GM21737 (cell line): ENCODE results near the gene EVPLL.
A peak's percentile ranks its signal among the peaks of the same experiment; 100 is the strongest.
"Not testable (repeated sequence)": the region's sequence is repeated elsewhere in the genome, so short reads cannot be mapped to it uniquely, and the experiment has no call there.

Source experiments
- ATAC-seq: cut with Tn5 transposase; IDR thresholded peaks from one replicate; pipeline ENCODE4 v1.9.1; 2021; ENCODE audit warnings: mild to moderate bottlenecking, moderate library complexity; ENCODE audit not compliant: unreplicated experiment

The EVPLL gene

DNA sequence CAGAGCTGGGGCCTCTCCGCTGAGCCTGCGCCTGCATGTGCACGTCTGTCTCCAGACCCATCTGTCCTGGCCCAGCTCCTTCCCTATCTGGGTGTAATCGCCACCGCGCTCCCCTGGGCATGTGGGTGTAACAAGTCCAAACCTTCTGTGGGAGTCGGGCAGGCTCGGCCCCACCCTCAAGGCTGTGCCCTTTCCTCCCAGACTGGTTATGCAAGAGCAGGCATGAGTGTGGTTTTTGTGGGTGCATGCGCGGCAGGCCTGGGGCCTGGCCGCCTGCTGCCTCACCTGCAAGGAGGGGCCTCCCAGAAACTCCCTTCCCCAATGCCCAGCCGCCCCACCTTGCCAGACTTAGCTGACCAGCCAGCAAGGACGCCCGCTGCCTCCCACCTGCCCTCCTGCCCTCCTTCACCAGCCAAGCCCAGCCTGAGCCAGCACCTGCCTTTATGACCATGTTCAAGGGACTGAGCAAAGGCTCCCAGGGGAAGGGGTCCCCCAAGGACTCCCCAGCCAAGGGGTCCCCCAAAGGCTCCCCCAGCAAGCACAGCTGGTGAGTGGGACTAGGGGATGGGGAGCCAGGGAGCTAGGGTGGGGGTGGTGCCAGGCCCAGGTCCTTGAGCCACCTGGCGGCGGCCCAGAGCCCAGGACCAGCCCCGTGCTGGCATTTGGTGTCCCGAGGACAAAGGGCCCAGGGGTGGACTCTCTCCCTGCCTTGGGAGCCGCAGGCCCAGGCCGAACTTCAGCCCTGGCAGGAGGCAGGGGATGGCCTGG lies at the start of gene EVPLL:
Gene EVPLL (plus strand): TSS at position 342 of the 768 bp plus-strand sequence. CDS start 3,160 bp downstream, outside the sequence.
- no peak for ATAC-seq

DNA sequence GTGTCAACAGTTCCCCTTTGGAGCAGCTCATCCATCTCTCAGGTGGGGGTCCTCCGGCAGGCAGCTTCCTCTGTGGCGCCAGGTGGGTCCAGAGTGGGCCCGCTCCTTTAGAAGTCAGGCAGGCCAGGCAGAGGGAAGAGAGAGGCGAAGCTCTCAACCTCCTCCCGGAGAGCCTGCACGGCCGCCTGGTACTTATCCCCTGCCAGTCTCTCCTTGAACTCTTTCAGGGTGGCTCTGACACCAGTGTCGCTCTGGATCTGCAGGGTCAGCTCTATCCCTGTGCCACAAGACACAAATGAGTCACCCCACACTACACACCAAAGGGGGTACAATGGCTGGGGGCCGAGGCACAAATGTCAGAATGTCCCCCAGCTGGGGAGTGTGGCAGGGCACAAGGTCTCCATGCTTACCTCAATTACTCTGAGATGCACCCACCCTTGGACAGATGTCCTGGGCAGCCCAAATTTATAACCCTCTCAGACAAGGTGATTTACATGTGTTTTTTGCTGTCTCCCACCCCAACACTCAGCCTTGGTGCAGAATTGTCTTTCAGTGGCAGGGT lies 48.9 kb upstream of the EVPLL start:
- no peak for ATAC-seq

DNA sequence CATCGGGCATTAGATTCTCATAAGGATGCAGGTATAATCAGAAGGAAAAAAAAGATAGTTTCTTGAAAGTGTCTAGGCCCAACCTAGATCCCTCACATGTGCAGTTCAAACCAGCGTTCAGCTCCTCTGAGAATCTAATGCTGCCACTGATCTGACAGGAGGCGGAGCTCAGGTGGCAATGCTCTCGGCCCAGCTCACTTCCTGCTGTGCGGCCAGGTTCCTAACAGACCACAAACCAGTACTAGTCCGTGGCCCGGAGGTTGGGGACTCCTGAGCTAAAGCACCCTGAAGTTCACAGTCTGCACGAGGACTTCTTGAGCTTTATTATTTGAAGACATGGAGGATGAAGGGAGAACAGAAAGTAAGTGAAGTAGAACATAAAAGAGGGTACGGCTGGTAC lies 45.7 kb upstream of the EVPLL start:
- no peak for ATAC-seq

DNA sequence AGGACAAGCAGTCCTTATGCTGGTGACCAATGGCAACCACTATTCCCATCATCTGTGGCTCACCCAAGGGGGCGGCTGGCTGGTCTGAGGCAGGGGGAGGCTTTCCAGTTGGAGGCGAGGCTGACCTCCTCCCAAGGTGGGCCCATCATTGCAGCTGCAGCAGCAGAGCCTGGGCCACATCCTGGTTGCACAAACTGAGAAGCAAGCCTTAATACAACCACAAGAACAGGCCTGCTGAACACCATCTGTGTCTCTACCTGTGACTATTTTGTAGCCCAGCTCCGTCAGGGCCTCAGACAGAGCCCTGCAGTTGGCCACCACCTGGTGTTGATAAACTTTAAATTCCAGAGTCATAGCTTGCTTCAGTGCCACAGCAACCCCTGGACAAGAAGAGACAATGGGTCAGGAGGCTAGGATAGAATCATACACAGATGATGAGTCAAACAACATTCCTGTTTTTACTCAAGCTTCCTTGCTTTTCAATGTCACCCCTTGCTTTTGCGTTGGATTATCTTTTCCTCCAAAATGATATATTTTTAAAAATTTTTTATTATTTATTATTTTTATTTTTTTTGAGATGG lies 44.6 kb upstream of the EVPLL start:
- ATAC-seq, result no peak

DNA sequence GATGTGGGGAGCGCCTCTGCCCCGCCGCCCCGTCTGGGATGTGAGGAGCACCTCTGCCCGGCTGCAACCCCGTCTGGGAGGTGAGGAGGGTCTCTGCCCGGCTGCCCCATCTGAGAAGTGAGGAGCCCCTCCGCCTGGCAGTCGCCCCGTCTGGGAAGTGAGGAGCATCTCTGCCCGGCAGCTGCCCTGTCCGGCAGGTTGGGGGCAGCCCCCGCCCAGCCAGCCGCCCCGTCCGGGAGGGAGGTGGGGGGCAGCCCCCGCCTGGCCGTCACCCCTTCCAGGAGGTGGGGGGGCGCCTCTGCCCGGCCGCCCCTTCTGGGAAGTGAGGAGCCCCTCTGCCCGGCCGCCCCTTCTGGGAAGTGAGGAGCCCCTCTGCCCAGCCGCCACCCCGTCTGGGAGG lies 39.4 kb upstream of the EVPLL start:
- ATAC-seq, result not testable (repeated sequence)

DNA sequence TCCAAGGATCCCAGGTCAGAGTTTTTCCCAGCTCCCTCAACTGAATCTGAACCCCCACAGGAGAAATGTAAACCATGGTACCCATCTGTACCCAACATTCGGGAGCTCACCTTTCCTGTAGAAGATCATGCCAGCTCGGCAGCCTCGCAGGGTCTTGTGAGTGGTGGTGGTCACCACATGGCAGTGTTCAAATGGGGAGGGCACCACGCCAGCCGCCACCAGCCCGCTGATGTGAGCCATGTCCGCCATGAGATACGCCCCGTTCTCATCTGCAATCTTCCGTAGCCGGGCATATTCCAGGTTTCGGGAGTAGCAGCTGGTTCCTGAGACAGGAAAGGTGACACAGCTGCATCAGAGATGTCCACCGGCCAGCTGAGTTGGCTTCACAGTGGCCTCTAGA lies 37.6 kb upstream of the EVPLL start:
- ATAC-seq, result no peak

DNA sequence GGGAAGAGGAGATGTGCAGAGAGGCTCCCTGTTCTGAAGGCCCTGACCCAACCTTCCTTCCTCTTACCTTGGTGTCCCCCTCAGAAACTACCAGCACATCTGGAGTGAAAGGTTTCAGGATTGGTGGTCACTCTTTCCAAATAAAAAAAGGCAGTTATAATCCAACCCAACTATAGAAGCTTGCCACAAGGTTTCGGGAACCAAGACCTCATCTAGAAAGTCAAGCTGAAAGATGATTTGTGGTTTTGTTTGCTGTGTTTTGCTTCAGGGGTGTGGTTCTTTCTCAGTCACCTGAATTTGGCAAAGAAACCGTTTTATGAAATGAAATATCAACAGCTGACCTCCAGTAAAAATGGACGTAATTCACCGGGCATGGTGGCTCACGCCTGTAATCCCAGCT lies 33.6 kb upstream of the EVPLL start:
- no peak for ATAC-seq

DNA sequence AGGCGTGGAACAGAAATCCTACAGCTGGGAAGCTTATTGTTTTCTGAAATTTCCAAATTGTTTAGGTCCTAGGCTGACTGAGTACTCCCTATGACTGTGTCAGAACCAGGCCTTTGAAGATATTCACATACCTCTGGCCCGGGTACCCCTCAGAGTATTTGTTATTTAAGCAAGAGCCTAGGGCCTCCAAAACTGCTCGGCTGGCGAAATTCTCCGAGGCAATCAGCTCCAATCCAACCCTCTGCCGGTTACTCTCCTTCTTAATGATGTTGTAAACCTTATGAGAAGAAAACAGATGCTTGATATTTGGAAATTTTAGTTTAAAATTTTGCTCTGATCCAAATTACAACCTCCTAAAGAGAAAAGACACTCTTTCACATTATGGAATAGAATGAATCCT lies 24.0 kb upstream of the EVPLL start:
- ATAC-seq, result no peak

DNA sequence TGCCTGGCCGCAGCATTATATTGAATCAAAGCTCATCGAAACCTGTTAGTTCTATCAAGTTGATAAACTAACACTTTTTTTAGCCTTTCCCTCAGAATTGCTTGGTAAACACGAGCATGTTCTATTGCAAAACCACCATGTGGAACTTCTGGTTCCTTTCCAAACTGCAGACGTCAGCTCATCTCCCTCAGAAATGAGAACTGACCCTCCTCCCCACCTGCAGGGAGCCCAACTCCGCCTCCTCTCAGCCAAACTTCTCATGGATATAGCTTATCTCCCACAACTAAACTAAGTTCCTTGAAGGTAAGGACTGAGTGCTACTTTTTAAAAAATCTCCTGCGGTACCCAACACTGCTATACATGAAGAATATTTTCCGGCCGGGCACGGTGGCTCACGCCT lies 21.0 kb upstream of the EVPLL start:
- ATAC-seq, result no peak

DNA sequence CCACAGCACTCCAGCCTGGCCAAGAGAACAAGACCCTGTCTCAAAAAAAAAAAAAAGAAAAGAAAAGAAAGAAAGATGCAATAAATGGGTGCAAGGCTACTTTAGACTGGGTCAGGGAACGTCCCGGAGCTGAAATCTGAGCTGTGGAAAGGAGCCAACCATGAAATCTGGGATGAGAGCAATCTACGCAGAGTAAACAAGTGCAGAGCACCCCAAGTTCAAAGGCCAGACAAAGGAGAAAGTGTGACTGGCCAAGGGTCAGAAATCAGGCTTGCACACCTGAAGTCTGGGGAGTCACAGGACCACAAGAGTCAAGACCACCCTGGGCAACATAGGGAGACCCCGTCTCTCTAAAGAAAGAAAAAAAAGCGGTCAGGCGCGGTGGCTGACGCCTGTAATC lies 17.1 kb upstream of the EVPLL start:
- no peak for ATAC-seq

DNA sequence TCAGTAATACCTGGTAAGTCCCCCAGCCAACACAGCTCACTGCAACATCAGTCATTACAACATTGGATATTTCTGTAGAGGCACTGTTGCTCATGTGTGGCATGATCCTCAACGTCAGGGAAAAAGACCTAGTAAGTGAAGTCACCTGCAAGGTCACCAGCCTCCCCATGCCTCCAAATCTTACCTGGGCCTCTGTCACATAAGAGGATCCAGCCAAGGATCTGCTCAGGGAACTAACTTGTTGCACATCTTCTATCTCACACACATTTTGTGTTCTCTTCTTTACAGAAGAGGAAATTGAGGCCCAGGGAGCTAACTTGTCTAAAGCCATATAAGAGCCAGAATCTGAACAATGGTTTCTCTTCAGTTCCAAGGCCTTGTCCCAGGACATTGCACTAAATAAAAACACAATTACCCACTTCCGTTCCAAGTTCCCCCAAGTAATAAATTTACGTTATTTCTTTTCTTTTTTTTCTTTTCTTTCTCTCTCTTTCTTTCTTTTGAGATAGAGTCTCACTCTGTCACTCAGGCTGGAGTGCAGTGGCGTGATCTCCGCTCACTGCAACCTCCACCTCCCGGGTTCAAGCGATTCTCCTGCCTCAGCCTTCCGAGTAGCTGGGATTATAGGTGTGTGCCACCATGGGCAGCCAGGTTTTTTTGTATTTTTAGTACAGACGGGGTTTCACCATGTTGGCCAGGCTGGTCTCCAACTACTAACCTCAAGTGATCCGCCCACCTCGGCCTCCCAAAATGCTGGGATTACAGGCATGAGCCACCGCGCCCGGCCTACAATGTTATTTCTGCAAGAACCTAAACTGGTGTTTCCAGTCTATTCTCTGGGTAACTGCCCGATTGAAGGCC lies 15.5 kb upstream of the EVPLL start:
- no peak for ATAC-seq

DNA sequence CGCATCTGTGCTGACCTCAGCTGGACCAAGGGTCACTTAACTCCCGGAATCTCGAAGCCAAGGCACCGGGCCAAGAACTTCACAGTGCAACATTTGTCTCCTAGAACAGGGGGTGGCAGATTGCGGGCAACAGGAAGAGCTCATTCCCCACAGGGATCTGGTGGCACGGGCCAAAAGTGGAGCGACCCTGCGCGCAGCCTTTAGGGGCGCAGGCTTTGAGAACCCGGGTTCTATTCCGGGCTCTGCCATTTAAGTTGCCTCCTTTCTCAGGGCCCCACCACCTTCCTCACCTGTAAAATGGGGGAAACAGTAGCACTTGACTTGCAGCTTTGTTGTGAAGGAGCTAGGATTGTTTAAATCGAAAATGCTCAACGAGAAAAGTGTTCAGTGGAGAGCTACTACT lies 14.9 kb upstream of the EVPLL start:
- peak; percentile 4 for ATAC-seq

DNA sequence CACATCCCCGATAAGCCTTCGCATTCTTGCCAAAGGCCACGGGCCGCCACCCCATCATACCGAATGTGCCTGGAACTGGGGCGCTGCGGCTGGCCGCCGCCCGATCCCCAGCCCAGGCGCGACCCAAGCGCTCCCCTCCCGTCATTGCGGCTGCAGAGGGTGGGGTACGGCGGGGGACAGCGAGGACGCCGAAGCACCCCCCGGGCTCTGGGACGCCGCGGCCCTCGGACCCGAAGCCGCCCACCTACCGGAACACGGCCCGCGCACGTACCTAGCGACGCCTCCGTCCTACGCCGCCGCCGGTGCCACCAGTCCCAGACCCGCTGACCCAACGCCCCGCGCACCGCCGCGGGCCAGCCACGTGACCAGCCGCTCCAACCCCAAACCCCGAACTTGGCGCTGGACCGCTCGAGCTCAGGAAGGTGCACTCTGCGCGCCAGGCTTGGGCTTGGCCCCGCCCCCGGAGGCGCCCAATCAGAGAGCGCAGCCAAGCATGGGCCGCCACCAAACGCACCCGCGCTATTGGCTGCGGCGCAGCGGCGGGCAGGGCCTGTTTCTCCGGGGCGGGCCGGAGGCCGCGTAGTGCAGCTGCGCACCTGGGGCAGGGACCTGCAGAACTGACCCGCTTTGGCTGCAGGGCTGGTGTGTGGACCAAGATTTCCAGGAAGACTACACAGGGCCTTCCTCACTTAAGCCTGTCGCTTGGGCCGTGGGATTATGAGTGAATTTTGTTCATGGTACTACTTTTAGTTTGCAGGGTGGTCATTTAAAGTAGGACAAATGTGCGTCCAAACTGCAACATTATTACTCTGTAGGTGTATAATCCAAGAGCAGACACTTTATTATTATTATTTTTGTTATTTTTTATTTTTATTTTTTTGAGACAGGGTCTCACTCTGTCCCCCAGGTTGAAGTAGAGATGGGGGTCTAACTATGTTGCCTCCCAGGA lies 14.2 kb upstream of the EVPLL start, which contains the start of gene SHMT1:
Gene SHMT1 (minus strand): TSS at position 450 of the 949 bp plus-strand sequence. CDS start 7,569 bp downstream, outside the sequence.
- peak; percentile 99 for ATAC-seq

DNA sequence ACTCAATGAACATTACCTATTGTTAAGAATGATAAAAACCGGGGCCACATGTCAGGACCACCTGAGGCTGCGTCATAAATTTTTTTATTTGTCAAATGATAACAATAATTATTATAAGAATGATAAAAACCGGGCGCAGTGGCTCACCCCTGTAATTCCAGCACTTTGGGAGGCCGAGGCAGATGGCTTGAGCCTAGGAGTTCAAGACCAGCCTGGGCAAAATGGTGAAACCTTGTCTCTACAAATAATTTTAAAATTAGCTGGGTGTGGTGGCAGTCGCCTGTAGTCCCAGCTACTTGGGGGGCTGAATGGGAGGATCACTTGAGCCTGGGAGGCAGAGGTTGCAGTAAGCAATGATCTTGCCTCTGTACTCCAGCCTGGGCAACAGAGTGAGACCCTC lies 13.4 kb upstream of the EVPLL start:
- no peak for ATAC-seq

DNA sequence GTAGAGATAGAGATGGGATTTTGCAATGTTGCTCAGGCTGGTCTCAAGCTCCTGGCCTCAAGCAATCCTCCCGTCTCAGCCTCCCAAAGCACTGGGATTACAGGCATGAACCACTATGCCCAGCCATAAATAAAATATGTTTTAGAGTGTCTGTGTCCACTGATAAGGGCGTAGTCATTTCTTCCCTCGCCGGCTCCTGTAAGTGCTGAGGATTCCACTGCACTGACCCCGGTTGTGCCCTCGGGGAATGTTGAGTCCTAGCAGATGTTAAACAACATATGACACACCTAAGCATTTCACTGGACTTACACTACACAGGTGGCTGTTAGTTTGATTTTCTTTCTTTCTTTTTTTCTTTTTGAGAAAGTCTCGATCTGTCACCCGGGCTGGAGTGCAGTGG lies 8.6 kb upstream of the EVPLL start:
- ATAC-seq, result no peak

DNA sequence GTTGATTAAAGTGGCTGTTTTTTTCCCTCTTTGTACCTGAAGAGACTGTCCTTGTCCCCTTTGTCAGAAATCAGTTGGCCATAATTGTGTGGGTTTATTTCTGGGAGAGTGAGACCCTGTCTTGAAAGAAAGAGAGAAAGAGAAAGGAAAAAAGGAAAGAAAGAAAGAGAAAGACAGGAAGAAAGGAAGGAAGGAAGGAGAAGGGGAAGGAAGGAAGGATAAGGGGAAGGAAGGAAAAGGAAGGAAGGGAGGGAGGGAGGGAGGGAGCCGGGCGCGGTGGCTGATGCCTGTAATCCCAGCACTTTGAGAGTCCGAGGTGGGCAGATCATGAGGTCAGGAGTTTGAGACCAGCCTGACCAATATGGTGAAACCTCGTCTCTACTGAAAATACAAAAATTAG lies 6.8 kb upstream of the EVPLL start:
- no peak for ATAC-seq

DNA sequence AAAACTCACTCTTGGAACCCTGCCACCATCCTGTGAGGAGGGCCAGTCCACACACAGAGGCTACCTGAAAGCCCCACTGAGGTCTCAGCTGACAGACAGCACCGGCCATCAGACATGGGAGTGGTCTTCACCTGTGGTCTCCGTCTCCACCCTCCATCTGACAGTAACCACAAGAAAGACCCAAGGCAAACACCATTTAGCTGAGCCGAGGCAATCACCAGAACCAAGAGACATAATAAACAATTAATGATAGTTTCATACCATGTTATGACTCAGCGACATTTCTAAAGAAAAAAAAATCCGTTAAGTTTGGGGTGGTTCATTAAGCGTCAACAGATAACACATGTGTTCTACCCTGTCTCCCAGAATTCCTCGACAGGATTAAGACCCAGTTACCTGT lies 6.1 kb upstream of the EVPLL start:
- ATAC-seq, result no peak

DNA sequence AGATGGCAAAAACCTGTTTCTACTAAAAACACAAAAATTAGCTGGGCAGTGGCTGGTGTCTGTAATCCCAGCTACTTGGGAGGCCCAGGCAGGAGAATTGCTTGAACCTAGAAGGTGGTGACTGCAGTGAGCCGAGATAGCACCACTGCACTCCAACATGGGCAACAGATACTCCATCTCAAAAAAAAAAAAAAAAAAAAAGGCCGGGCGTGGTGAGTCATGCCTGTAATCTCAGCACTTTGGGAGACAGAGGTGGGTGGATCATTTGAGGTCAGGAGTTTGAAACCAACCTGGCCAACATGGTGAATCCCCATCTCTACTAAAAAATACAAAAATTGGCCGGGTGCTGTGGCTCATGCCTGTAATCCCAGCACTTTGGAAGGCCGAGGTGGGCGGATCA lies 4.4 kb upstream of the EVPLL start:
- not testable (repeated sequence) for ATAC-seq

DNA sequence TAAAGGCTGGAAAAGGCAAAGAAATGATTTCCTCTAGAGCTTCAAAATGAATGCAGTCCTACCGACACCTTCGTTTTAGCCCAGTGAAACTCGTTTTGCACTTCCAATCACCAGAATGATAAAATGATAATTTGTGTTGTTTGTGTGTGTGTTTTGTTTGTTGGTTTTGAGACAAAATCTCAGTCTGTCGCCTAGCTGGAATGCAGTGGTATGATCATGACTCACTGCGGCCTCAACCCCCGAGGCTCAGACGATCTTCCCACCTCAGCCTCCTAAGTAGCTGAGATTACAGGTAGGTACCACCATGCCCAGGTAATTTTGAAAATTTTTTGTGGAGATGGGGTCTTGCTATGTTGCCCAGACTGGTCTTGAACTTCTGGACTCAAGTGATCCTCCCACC lies 3.4 kb upstream of the EVPLL start:
- ATAC-seq, result no peak

DNA sequence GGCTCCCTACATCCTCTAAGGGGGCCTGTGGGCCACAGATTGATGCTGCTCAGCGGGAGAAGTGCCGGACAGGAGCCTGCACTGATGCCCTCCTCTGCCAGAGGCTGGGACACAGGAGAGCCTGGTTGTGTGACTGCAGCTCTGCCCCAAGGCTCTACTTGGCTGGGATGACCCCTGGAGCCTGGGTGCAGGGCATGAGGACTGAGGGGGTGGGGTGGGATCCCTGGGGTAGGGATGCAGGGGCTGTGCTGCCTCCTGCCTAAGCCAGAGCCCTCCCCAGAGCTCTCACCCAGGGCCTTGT lies 577 bp downstream of the EVPLL start:
- ATAC-seq, result no peak
